GM12892 (cell line): ENCODE data around the gene CBFA2T2.
"Not testable (repeated sequence)": the region's sequence is repeated elsewhere in the genome, so short reads cannot be mapped to it uniquely, and the experiment has no call there.

Experiments used
- DNase-seq: peaks from one replicate; pipeline ENCODE4 v3.0.0; 2011; ENCODE audit not compliant: insufficient read length
- FAIRE-seq: peaks from 2 replicates; lab custom pipeline; 2011; peaks lifted over from hg19 to GRCh38; lab: Jason Lieb, UNC
- POLR2A ChIP-seq: IDR thresholded peaks from 2 replicates; pipeline ENCODE4 v1.6.1; 2011; ENCODE audit warnings: low read depth, low read length, control low read depth
- POLR2AphosphoS5 ChIP-seq: IDR thresholded peaks from 2 replicates; pipeline ENCODE4 v1.6.1; 2011; ENCODE audit warnings: low read depth, low read length, control low read depth
- TAF1 ChIP-seq: IDR thresholded peaks from 2 replicates; pipeline ENCODE4 v1.6.1; 2011; ENCODE audit warnings: low read depth, mild to moderate bottlenecking, control low read depth, low read length, borderline replicate concordance

The CBFA2T2 gene

GRCh38 chr20:33521461-33521860 lies 31.6 kb downstream of the CBFA2T2 start:
- FAIRE-seq (no peak), DNase-seq (no peak)
- TF ChIP-seq POLR2A (no peak), POLR2AphosphoS5 (no peak), TAF1 (no peak)

- TF ChIP-seq TAF1 (no peak), POLR2AphosphoS5 (no peak), POLR2A (no peak)
- DNase-seq (no peak), FAIRE-seq (no peak)
Observed at GRCh38 chr20:33522256-33522820, 32.4 kb downstream of the CBFA2T2 start.

GRCh38 chr20:33524261-33524660 lies 34.4 kb downstream of the CBFA2T2 start:
- FAIRE-seq (no peak), DNase-seq (no peak)
- TF ChIP-seq TAF1 = no peak
- TF ChIP-seq POLR2AphosphoS5 = no peak
- TF ChIP-seq POLR2A = no peak

GRCh38 chr20:33526769-33527168 lies 36.9 kb downstream of the CBFA2T2 start:
- no peak for FAIRE-seq
- no peak for TF ChIP-seq TAF1
- no peak for TF ChIP-seq POLR2A
- no peak for TF ChIP-seq POLR2AphosphoS5
- DNase-seq = no peak

GRCh38 chr20:33531047-33531877 lies 41.4 kb downstream of the CBFA2T2 start:
- TF ChIP-seq TAF1 (no peak), POLR2AphosphoS5 (no peak), POLR2A (no peak)
- DNase-seq = no peak

GRCh38 chr20:33531885-33532284 lies 42.0 kb downstream of the CBFA2T2 start:
- DNase-seq = no peak
- no peak for TF ChIP-seq POLR2A
- no peak for TF ChIP-seq POLR2AphosphoS5
- TF ChIP-seq TAF1 = no peak
- FAIRE-seq = no peak

More at GRCh38 chr20:33531047-33531877, 41.4 kb downstream of the CBFA2T2 start:
- no peak for FAIRE-seq

- DNase-seq (no peak), FAIRE-seq (no peak)
- TF ChIP-seq TAF1 (no peak), POLR2A (no peak), POLR2AphosphoS5 (no peak)
Observed at GRCh38 chr20:33532753-33533459, 43.0 kb downstream of the CBFA2T2 start.

GRCh38 chr20:33535717-33536116 lies 45.8 kb downstream of the CBFA2T2 start:
- not testable (repeated sequence) for FAIRE-seq, DNase-seq

- TF ChIP-seq POLR2AphosphoS5 = no peak
- no peak for TF ChIP-seq TAF1
- TF ChIP-seq POLR2A = no peak
- DNase-seq (no peak), FAIRE-seq (no peak)
Observed at GRCh38 chr20:33537608-33538007, 47.7 kb downstream of the CBFA2T2 start.

- DNase-seq = no peak
- TF ChIP-seq TAF1 = no peak
- TF ChIP-seq POLR2AphosphoS5 = no peak
- no peak for TF ChIP-seq POLR2A
- no peak for FAIRE-seq
Observed at GRCh38 chr20:33539129-33539528, 49.2 kb downstream of the CBFA2T2 start.

- DNase-seq (no peak), FAIRE-seq (no peak)
- TF ChIP-seq POLR2A (no peak), TAF1 (no peak), POLR2AphosphoS5 (no peak)
Observed at GRCh38 chr20:33540427-33540826, 50.5 kb downstream of the CBFA2T2 start.

GRCh38 chr20:33541074-33541473 lies 51.2 kb downstream of the CBFA2T2 start:
- FAIRE-seq = no peak

More at GRCh38 chr20:33541074-33541473, 51.2 kb downstream of the CBFA2T2 start:
- TF ChIP-seq TAF1 (no peak), POLR2A (no peak), POLR2AphosphoS5 (no peak)
- DNase-seq = no peak
